GM19467 (cell line): Measurements from ENCODE around the gene GREB1.

Experiments
- ATAC-seq: cut with Tn5 transposase; IDR thresholded peaks from one replicate; pipeline ENCODE4 v1.9.1; 2021; ENCODE audit warnings: mild to moderate bottlenecking, moderate library complexity; ENCODE audit not compliant: unreplicated experiment

The GREB1 gene

DNA sequence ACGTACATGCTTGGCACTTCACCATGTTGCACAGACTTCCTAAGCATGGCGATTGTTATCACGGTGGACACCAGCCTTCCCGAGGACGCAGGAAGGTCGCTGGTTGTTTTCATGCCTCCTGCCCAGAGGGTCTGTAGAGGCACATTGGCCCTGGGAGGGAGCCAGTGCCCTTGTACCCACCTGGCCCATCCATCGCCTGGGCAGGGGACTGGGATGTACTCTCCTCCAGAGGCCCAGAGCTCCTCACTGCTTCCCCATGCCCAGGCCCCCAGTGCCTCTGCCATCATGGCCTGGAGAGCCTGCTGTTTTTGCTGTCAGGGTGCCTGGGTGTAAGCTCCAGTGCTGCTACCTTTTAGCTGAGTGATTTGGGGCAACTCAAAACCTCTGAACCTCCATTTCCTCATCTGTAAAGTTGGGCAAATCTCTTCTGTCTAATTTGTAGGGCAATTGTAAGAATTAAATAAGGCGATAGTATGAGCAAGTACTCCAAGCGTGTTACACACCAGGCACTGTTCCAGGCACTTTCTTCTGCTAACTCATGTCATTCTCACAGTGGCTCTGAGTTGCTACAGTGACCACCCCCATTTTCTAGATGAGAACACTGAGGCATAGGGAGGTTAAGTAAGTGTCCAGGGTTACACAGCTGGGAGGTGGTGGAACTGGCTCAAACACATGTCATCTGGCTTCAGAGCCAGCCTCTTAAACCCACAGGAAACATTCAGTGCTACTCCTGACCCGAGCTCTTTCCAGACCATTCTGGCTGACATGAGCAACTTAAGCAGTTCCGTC, 45.3 kb downstream of the GREB1 start:
- no peak for ATAC-seq

DNA sequence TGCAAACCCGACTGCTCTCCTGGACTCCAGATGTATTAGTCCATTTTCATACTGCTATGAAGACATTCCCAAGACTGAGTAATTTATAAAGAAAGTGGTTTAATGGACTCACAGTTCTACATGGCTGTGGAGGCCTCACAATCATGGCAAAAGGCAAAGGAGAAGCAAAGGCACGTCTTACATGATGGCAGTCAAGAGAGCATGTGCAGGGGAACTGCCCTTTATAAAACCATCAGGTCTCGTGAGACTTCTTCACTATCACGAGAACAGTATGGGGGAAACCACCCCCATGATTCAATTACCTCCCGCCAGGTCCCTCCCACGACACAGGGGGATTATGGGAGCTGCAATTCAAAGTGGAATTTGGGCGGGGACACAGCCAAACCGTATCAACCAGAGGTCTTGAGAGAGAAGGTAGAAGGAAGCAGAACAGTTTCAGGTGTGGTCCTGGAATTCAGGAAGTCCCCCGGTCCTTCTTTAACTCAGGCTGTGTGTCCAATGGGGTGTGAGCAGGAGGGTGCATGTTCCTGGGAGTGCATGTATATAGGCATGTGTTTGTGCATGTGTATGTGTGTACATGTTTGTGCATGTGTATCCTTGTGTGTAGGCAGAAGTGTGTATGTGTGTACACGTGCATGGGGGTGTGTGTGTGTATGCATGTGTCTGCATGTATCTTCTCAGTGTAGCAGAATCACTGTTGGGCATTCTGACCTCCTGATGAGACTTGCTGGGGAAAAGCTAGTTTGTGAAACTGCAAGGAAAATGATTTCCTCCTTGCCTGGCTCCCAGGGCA, 46.2 kb downstream of the GREB1 start:
- ATAC-seq = no peak

- ATAC-seq = no peak
Measured at GRCh38 chr2:11580697-11581096, 46.9 kb downstream of the GREB1 start.

DNA sequence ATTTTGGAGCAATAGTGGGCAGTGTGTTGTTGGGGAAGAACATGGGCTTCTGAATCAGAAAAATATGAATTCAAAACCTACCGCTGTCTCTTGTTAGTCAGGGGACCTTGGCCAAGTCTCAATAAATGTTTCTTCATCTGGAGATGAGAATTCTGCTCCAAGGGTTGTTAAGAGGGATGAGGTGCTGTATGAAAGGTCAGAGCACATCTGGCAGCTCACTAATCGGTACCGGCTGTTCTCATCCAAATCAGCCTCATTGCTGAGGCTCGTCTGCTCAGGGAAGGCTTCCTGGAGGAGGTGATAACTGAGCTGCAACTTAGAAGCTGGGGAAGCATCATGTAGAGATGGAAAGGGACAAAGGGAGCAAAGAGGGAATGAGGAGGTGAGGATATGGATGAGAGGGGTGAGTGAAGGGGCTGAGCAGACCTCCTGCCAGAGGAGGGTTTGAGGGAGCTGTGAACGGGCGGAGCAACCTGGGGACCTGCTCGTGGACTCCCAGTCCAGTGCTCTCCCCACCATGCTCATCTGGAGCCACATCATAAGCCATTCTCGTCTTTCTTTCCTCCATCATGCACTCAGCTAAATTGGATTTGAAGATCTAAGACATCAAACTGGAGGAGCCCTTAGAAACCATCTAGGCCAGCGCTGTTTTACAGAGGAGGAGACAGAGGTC, 47.4 kb downstream of the GREB1 start:
- no peak for ATAC-seq

- no peak for ATAC-seq
Measured at GRCh38 chr2:11581797-11582611, 48.2 kb downstream of the GREB1 start.

- no peak for ATAC-seq
Measured at GRCh38 chr2:11582612-11582861, 48.7 kb downstream of the GREB1 start.

DNA sequence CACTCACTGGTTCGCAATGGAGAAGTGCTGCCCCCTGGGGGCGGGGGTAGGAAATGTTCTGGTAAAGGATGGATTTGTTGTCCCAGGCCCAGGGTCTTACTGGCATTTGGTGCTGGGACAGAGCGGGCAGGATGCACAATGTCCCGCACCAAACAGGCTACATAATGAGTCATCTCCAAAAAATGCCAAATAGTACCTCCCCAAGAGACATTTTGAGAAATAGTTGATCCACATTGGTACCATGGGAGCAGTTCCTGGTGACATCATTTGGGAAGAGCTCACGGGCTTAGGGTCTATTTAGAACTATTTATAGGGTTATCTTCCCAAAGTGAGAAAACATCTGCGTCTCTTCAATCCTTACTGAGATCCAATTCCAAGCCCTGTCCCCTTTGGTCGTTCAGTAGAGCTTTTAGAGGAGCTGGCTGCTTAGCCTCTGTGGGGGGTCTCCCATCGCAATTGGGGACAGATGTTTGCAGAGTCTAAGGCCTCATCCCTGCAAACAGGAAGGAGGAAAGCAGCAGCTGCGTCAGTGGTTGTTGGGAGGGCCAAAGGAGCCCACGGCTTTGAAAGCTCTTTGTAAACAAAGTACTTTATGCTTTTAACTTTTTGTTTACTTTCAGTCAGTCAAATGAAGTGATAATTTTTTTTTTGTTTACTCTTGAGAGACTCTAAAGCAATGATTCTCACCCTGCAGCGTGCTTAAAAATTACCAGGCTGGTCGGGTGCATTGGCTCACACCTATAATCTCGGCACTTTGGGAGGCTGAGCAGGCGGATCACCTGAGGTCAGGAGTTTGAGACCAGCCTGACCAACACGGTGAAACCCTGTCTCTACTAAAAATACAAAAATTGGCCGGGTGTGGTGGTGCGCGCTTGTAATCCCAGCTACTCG, 49.3 kb downstream of the GREB1 start:
- ATAC-seq = no peak

GRCh38 chr2:11583840-11584524, 50.1 kb downstream of the GREB1 start:
- peak; percentile 58 for ATAC-seq

- ATAC-seq = no peak
Measured at GRCh38 chr2:11584525-11585056, 50.7 kb downstream of the GREB1 start.

GRCh38 chr2:11585071-11585470, 51.2 kb downstream of the GREB1 start:
- no peak for ATAC-seq

DNA sequence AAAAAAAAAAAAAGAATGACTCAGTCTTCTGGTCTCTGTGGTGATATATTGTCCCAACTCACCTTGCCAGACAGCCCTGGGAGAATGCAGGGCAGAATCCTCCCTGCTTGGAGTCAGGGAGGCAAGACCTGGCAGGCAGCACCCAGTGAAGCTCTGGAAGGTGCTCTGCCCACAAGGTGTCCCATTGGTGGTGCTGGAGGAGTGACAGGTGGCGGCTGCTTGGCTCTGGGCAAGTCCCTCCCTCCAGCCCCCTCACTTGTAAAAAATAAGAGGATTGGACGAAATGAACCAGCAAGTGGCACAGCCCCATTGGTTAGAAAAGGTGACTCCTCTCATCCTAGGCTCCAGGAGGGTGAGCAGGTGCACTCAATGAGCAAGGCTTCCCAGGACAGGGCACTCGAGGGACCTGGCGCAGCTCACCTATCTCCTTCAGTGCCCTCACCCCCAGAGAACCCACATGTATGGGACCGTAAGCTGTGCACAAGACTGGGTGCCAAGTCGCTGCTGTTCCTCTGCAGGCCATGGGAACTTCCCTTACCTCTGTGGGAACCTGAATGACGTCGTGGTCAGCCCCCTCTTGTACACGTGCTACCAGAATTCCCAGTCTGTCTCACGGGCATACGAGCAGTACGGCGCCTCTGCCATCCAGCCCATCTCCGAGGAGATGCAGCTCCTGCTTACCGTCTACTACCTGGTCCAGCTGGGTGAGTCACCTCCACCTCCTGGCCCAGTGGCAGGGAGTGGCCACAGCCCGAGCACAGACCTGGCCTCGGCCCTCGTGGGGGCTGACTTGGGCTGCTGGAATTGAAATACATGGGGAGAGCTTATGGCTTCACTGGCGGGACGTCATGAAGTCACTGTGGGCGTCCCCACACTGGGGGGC, 54.6 kb downstream of the GREB1 start:
- no peak for ATAC-seq

DNA sequence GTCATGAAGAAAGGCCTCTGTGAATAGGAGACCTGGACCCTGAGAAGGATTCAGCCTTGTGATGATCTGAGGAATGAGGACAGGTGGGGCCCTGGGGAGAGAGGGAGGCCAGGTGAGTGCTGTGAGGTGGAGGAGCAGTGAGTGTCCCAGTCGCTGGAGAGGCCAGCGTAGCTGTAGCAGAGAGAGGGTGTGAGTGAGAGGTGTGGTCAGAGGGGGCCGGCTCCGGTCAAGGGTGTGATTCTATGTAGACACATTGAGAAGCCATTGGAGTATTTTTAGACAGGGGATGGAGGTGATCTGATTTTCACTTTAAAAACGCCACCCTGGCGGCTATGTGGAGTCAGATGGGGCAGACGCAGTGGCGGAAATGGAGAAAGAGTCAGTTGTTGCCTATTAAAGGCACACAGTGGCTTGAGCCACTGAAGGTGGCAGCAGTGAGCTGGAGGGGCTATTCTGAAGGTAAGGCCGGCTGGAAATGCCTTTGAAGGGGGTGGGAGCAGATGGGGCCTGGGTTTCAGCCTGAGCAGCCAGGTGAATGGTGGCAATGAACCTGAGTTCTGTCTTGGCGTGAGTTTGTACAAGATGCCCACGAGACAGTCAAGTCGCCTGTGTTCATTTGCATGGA, 55.6 kb downstream of the GREB1 start:
- ATAC-seq = no peak

GRCh38 chr2:11590193-11590592, 56.3 kb downstream of the GREB1 start:
- ATAC-seq = no peak

DNA sequence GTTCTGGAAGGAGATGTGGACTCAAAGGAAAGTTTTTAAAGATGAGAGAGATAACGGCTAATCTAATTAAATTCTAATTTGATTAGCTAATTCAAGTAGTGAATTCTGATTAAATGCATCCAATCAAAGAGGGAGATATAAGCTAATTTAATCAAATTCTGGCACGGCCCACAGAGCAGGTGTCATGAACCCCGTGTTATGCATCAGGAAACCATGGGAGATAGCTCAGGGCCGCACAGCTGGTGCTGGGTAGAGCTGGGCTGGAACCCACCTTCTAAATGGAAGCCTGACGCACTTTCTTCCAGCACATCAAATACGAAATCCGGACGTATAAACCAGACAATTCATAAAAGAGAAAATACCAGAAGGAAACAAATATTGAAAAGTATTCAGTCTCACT, 57.2 kb downstream of the GREB1 start:
- no peak for ATAC-seq

GRCh38 chr2:11592671-11593574, 59.1 kb downstream of the GREB1 start:
- no peak for ATAC-seq

- no peak for ATAC-seq
Measured at GRCh38 chr2:11596801-11597200, 63.0 kb downstream of the GREB1 start.
